Gastrocnemius medialis (tissue), 4 donors: Measurements from ENCODE around the gene MECR. TPM values are rescaled to one million over a fixed set of nuclear protein-coding genes. Genes with fewer than 3 reads are reported as not detected.

Source experiments
- ATAC-seq, 2 donors: fragments of 150-250 bp; one replicate each; pipeline ENCODE4 v1.9.1; 2016
- DNase-seq, 2 donors: peaks; one replicate each; pipeline ENCODE4 v3.0.0-alpha.2; 2019
- H3K27ac ChIP-seq, 4 donors: fragments of 200-600 bp; sonication (generic); 1 replicate in 1 of 4; 2 replicates in 3 of 4; pipeline ENCODE4 v1.5.1; 2016 to 2018; ENCODE audit warnings: mild to moderate bottlenecking in 2 of 4, moderate library complexity in 1 of 4
- H3K27me3 ChIP-seq, 3 donors: fragments of 200-600 bp; sonication (generic) in 2 of 3; 1 replicate in 1 of 3; 2 replicates in 2 of 3; pipeline versions ENCODE4 v1.5.1 to v1.6.0; 2016 to 2019; ENCODE audit warnings: mild to moderate bottlenecking in 1 of 3, moderate library complexity in 1 of 3
- H3K36me3 ChIP-seq, 2 donors: fragments of 200-600 bp; sonication (generic) in 1 of 2; one replicate each; pipeline ENCODE4 v1.5.1; 2017 to 2018
- H3K4me1 ChIP-seq, 2 donors: fragments of 200-600 bp; sonication (generic) in 1 of 2; one replicate each; pipeline ENCODE4 v1.5.1; 2016 to 2017; ENCODE audit warnings: mild to moderate bottlenecking in 2 of 2
- H3K4me3 ChIP-seq, 4 donors: fragments of 200-600 bp; sonication (generic) in 3 of 4; 1 replicate in 1 of 4; 2 replicates in 3 of 4; pipeline ENCODE4 v1.5.1; 2016 to 2019; ENCODE audit warnings: mild to moderate bottlenecking in 2 of 4
- H3K9me3 ChIP-seq, 3 donors: fragments of 200-600 bp; sonication (generic) in 2 of 3; 1 replicate in 1 of 3; 2 replicates in 2 of 3; pipeline ENCODE4 v1.5.1; 2016 to 2019
- POLR2A ChIP-seq, 2 donors: fragments of 450-650 bp; IDR thresholded peaks; one replicate each; pipeline ENCODE4 v1.6.1; 2017; ENCODE audit warnings: antibody characterized with exemption in 2 of 2, mild to moderate bottlenecking in 2 of 2, moderate library complexity in 2 of 2
- in situ Hi-C, 4 donors: fragments of 200-750 bp; cut with MboI; loops; one replicate each; pipeline versions ENCODE4 v1.15.0 to v1.8.0; 2017; ENCODE audit warnings: low sequenced_read_pairs in 4 of 4
- intact Hi-C: fragments of 100-400 bp; cut with DNase I; formaldehyde crosslinking; loops from one replicate; pipeline ENCODE4 v1.15.1; 2023; ENCODE audit warnings: low total_unique reads
- total RNA-seq, 4 donors: library from RNA; depleted of rRNA; stranded (reverse); fragments of >200 nt; gene quantifications; one replicate each; pipeline versions ENCODE4 v1.1.0 to v1.2.3, GENCODE V29; 2016
- TF ChIP-seq, protein P1 (sequence below), 5 experiments: fragments of 450-650 bp in 3 of 5; fragments of 200-600 bp in 2 of 5; sonication (generic) in 2 of 5; IDR thresholded peaks in 4 of 5; conservative IDR thresholded peaks in 1 of 5; 1 replicate in 4 of 5; 2 replicates in 1 of 5; pipeline ENCODE4 v1.5.1; 2016 to 2019; ENCODE audit warnings: antibody characterized with exemption in 5 of 5, mild to moderate bottlenecking in 3 of 5, moderate library complexity in 3 of 5

The MECR gene
- total RNA-seq, 4 donors from 2014 or later: 21.9 to 29.8 (median 26.6) TPM

DNA sequence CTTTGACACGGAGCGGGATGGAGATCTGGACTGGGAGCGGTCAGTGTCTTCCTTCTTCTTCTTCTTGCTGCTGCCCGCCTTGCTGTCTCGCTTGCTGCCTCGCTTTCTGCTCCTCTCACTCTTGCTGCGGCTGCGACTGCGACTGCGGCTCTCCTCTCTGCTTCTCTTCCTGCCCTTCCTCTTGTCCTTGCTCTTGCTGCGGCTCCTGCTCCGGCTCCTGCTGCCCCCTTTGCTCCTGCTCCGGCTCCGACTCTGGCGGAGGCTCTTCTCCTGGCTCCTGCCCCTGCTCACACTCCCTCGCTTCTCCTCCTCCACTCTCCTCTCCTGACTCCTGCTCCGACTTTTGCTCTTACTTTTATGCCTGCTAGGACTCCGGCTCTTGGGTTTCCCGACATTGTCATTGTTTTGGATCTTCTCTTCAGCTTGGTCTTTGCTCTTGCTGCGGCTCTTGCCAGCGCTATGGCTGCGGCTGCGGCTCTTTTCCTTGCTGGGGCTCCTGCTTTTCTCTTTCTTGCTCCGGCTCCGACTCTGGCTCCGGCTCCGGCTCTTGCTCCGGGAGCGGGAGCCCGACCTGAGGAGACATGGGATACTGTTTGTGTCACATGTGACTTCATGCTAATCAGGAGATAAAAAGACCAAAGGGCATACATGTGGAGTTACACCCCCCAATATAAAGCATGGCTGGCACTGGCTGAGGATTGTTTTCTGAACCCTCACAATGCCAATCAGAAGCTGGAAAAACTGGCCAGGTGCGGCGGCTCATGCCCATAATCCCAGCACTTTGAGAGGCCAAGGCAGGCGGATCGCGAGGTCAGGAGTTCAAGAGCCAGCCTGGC is 81.9 kb downstream of the MECR start:
- Histone ChIP-seq H3K27me3 (no peaks in the 10 kb centered on the region), H3K36me3 (peaks cover 2 to 89% of the 10 kb centered on the region in 2 donors), H3K27ac (no peak overlapping the region), H3K4me3 (no peak overlapping the region), H3K4me1 (no peaks in the 10 kb centered on the region), H3K9me3 (no peaks in the 10 kb centered on the region)
- in situ Hi-C loops: no loop called here
- no peak for DNase-seq
- no peak for TF ChIP-seq POLR2A (IDR thresholded peaks at IDR 0.05)
- TF ChIP-seq, protein P1, sequence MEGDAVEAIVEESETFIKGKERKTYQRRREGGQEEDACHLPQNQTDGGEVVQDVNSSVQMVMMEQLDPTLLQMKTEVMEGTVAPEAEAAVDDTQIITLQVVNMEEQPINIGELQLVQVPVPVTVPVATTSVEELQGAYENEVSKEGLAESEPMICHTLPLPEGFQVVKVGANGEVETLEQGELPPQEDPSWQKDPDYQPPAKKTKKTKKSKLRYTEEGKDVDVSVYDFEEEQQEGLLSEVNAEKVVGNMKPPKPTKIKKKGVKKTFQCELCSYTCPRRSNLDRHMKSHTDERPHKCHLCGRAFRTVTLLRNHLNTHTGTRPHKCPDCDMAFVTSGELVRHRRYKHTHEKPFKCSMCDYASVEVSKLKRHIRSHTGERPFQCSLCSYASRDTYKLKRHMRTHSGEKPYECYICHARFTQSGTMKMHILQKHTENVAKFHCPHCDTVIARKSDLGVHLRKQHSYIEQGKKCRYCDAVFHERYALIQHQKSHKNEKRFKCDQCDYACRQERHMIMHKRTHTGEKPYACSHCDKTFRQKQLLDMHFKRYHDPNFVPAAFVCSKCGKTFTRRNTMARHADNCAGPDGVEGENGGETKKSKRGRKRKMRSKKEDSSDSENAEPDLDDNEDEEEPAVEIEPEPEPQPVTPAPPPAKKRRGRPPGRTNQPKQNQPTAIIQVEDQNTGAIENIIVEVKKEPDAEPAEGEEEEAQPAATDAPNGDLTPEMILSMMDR (IDR thresholded peaks at IDR 0.05 in 4 of 5, conservative IDR thresholded peaks at IDR 0.05 in 1 of 5): no peak
- intact Hi-C loops: no loop called here
- ATAC-seq: no peak

- H3K4me1 ChIP-seq: no peaks in the 10 kb centered on the region
- H3K9me3 ChIP-seq: no peaks in the 10 kb centered on the region
- H3K4me3 ChIP-seq: no peak overlapping the region
- no peak for ATAC-seq
- in situ Hi-C loops (no loop called here), intact Hi-C loops (no loop called here)
- no peak overlapping the region for H3K27ac ChIP-seq
- no peaks in the 10 kb centered on the region for H3K27me3 ChIP-seq
- peaks cover 0 to 59% of the 10 kb centered on the region in 2 donors for H3K36me3 ChIP-seq
- DNase-seq: no peak
- TF ChIP-seq POLR2A (IDR thresholded peaks at IDR 0.05): no peak
- TF ChIP-seq, protein P1 (IDR thresholded peaks at IDR 0.05 in 4 of 5, conservative IDR thresholded peaks at IDR 0.05 in 1 of 5): no peak
Observed at GRCh38 chr1:29145739-29146437, 84.8 kb downstream of the MECR start.

DNA sequence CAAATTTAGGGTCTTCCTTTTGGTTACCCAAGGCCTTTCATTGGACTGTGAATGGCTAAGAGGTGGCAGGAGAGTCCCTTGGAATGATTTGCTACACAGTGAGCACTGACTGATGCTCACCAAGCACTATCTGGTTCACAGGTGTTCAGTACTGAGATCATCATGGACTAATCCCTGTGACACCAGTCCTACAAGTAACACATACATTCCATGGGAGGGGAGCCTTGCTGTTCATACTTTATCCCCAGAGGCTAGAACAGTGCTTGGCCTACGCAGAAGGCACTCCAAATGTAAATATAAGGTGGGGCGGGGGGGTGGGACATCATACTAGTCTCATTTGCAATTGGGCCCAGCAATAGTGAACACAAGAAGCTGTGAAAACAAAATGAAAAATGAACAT is 86.6 kb downstream of the MECR start:
- Histone ChIP-seq H3K4me3 (no peak overlapping the region), H3K9me3 (no peaks in the 10 kb centered on the region), H3K27ac (no peak overlapping the region), H3K36me3 (peaks cover 0 to 42% of the 10 kb centered on the region in 2 donors), H3K27me3 (no peaks in the 10 kb centered on the region), H3K4me1 (no peaks in the 10 kb centered on the region)
- DNase-seq: no peak
- intact Hi-C loops (no loop called here), in situ Hi-C loops (no loop called here)
- ATAC-seq: no peak
- no peak for TF ChIP-seq POLR2A (IDR thresholded peaks at IDR 0.05)
- TF ChIP-seq, protein P1 (IDR thresholded peaks at IDR 0.05 in 4 of 5, conservative IDR thresholded peaks at IDR 0.05 in 1 of 5): no peak

DNA sequence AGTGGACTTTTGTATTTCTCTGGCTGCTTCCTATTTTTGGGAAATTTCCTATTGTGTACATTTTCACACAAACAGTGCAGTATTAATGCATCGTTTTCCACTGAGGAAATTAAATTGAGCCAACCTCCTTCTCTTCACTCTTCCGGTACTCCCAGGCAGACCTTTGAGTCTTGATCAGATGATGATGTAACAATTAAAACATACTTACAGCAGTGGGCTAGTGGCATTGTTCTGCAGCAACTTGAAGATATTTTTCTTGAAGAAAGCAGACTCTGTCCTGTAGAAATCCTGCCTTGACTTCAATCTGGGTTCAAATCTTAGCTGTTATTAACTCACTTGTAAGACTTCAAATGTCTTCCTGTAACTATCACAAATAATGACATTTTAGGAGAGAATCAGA is 88.0 kb downstream of the MECR start:
- ATAC-seq (no peak), DNase-seq (no peak)
- Histone ChIP-seq H3K9me3 (no peaks in the 10 kb centered on the region), H3K4me3 (no peak overlapping the region), H3K27me3 (no peaks in the 10 kb centered on the region), H3K4me1 (no peaks in the 10 kb centered on the region), H3K27ac (no peak overlapping the region), H3K36me3 (peaks cover 0 to 27% of the 10 kb centered on the region in 2 donors)
- intact Hi-C loops: no loop called here
- no peak for TF ChIP-seq POLR2A (IDR thresholded peaks at IDR 0.05)
- TF ChIP-seq, protein P1 (IDR thresholded peaks at IDR 0.05 in 4 of 5, conservative IDR thresholded peaks at IDR 0.05 in 1 of 5): no peak
- in situ Hi-C loops: no loop called here

Other genes starting within 250 kb of the MECR start
- 1 to 10 TPM in 3 of 4 donors, under 1 TPM in 1; 0.92 to 3.3 (median 1.6) TPM for gene TMEM200B, start 107.0 kb downstream of the MECR start, total RNA-seq
- 10 to 100 TPM; 42.4 to 72.5 (median 65.4) TPM for gene SRSF4, start 49.0 kb downstream of the MECR start, total RNA-seq
- gene PTPRU, start 5.6 kb upstream of the MECR start, total RNA-seq: 10 to 100 TPM; 11.4 to 59.4 (median 35.3) TPM